MM.1S (cell line): ENCODE measurements around the gene SNF8.

Experiments used
- EZH2 ChIP-seq: fragments of 300-600 bp; sonication (generic); optimal IDR thresholded peaks from 2 replicates; pipeline ENCODE3; 2017; ENCODE audit warnings: low read depth, mild to moderate bottlenecking, antibody characterized with exemption, low read length, mixed read lengths
- TF ChIP-seq, protein P1 (sequence below): fragments of 300-600 bp; sonication (generic); IDR thresholded peaks from 2 replicates; pipeline ENCODE4 v1.5.1; 2016; ENCODE audit warnings: antibody characterized with exemption, low read length, mixed read lengths

DNA sequence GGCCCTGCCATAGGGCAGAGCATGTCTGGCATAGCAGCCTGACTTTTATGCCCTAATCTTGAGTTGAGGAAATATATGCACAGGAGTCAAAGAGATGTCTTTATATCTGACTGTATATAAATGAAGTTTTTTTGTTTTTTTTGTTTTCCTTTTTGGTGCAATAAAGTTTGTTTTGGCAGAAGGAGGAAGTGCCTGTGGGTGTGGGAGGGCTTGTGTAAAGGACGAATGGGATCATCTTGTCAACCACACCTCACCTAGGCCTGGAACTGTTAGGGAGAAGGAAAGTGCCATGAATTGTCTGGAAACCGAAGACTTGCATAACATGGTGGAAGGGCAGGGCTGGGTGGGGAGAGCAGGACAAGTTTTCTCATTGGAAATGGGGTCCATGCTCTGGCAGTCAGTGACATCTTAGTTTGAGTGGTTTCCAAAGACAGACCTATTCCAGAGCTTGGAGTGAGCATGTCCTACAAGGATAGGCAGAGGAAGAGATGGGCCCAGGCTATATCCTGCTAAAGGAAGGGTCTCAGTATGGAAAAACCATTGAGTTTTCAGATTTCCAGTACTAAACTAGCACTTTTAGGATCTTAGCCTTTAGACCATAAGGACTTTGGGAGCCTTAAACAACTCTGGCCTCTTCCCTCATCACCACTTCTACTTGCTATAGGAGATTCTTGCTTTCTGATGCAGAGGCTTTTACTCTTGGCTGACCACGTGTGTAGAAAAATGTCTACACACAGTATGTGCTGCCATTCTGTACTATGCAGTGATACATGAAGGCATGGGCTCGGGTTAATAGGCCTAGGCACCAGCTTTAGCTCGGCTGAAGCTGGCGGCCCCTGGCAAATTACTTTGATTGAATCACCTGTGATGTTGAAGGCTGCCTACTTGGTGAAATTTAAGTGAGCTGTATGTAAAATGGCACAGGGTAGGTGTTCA lies 15.5 kb downstream of the SNF8 start:
- TF ChIP-seq EZH2, result no peak
- TF ChIP-seq, protein P1, sequence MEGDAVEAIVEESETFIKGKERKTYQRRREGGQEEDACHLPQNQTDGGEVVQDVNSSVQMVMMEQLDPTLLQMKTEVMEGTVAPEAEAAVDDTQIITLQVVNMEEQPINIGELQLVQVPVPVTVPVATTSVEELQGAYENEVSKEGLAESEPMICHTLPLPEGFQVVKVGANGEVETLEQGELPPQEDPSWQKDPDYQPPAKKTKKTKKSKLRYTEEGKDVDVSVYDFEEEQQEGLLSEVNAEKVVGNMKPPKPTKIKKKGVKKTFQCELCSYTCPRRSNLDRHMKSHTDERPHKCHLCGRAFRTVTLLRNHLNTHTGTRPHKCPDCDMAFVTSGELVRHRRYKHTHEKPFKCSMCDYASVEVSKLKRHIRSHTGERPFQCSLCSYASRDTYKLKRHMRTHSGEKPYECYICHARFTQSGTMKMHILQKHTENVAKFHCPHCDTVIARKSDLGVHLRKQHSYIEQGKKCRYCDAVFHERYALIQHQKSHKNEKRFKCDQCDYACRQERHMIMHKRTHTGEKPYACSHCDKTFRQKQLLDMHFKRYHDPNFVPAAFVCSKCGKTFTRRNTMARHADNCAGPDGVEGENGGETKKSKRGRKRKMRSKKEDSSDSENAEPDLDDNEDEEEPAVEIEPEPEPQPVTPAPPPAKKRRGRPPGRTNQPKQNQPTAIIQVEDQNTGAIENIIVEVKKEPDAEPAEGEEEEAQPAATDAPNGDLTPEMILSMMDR, result no peak
